Jurkat, Clone E6-1 (cell line): ENCODE measurements around the gene NUDT14.

Experiments
- DNase-seq: peaks from one replicate; pipeline ENCODE4 v3.0.0-alpha.2; 2011; ENCODE audit warnings: low read depth, low spot score
- H3K4me3 ChIP-seq: 2 replicates; pipeline ENCODE4 v1.5.1; 2011; ENCODE audit warnings: mild to moderate bottlenecking, low read length, control low read depth, moderate library complexity

NUDT14 gene

DNA sequence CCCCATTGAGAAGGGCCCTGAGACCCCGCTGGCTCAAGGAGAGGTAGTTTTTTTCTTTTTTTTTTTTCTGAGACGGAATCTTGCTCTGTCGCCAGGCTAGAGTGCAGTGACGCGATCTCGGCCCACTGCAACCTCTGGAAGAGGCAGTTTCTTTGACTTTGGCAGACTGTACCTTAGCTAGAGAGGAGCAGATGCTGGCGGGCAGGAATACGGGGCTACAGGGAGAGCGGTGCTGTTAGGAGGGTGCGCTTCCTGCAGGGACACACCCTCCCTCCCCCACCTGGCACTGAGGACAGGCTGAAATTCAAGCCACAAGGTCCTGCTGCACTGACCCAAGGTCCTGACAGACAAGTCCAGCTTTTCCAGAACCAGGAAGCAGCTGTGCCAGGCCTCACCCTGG lies 32.2 kb upstream of the NUDT14 start:
- DNase-seq = no peak
- no peak overlapping the region for H3K4me3 ChIP-seq

DNA sequence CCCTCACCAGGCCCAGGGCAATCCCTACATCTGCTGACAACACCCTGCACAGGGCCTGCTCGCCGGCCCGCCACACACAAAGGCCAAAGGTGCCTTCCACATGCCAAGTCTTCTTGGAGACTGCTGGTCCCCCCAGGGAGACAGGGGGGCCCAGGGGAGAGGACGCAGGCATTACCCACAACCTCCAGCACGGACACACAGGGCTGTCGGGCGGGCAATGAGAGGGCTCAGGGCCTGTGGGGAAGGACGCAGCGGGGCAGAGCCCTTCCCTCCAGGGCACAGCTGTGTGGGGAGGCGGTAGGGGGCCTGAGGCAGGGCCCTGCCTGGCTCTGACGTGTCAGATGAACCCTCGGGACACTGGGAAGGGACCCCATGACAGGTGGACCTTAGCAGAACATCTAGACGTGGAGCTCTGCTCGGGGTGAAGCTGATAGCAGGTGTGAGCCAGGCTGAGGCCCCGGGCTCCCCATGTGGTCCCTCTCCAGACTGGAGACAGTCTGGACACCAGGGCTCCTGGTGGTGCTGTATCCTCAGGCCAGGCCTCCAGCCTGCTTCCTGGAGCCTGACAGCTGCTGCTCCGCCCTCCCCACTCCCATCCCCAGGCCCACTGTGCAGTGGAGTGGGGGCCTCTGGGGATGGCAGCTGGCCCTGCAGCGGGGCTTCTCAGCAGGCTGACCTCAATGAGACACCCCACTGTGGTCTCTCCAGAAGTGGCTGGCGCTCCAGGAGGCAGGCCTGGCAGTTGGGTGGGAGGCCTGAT lies 31.6 kb upstream of the NUDT14 start:
- H3K4me3 ChIP-seq = no peak overlapping the region
- DNase-seq = no peak

- no peak overlapping the region for H3K4me3 ChIP-seq
- DNase-seq = no peak
Observed at GRCh38 chr14:105211758-105212089, 30.6 kb upstream of the NUDT14 start.

DNA sequence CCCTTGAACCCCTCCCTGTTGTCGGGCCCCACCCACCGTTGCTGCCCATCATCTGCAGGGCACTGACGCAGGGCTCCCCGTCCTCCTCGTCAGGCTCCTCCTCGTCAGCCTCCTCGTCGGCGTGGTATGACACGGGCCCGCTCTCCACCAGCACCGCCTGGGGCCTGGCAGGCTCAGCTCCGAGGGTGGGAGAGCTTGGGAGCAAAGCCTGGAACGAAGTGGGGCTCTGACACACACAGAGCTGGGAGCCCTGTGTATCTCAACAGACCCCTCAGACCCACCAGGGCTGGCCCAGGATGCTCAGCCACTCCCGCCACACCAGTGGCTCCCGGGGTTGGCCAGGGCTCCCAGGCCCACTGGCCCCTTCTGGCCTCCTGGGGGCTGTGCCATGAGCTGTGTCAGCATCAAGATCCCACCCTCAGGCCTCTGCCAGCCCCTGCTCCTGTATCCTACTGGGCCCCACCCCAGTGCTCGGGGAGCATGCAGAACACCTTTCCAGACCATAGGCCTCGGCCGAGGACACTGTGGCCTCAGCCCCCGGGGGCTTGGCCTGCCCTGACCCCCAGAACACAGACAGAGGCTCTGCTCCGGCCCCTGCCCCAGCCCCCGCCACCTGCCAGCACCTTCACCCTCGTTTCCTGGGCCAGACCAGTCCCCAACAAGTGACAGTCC lies 30.1 kb upstream of the NUDT14 start:
- DNase-seq = no peak
- no peak overlapping the region for H3K4me3 ChIP-seq

- DNase-seq = no peak
- no peak overlapping the region for H3K4me3 ChIP-seq
Observed at GRCh38 chr14:105210266-105211025, 29.3 kb upstream of the NUDT14 start.

- DNase-seq = no peak
- no peak overlapping the region for H3K4me3 ChIP-seq
Observed at GRCh38 chr14:105209646-105210045, 28.5 kb upstream of the NUDT14 start.

DNA sequence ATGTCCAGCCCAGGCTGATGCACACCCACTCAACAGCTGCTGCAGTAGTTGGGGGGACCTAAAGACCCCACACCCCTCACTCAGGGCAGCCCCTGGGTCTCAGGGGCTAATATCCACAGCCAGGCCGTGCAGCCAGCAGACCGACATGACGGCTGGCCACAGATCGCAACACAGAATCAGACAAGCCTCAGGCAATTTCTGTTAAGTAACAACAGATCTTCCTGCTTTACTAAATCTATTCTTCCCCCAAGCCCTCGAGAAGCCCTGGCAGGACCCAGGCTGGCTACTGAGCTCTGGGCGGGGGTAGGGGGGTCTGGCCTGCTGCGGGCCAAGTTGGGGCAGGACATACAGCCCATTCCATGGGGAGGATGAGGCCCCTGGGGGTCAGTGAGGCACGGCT lies 28.0 kb upstream of the NUDT14 start:
- no peak for DNase-seq

DNA sequence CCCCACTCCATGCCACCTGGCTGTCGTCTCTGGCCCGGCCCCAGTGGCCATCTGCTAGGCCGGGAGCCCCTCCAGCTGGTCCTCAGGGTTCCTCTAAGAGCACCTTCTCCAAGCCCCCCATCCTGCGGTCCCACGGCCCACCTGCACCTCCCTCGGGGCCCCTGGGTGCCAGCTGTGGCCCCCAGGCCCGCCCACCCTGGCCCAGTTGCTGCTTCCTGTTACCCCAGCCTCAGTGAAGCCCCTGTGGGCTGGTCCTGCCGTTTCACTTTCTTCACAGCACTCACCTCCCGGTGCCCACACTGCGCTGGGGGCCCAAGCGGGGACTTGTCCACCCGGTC lies 27.6 kb upstream of the NUDT14 start:
- H3K4me3 ChIP-seq = no peak overlapping the region
- DNase-seq = no peak

More for the DNA sequence above, 28.0 kb upstream of the NUDT14 start:
- H3K4me3 ChIP-seq = no peak overlapping the region

DNA sequence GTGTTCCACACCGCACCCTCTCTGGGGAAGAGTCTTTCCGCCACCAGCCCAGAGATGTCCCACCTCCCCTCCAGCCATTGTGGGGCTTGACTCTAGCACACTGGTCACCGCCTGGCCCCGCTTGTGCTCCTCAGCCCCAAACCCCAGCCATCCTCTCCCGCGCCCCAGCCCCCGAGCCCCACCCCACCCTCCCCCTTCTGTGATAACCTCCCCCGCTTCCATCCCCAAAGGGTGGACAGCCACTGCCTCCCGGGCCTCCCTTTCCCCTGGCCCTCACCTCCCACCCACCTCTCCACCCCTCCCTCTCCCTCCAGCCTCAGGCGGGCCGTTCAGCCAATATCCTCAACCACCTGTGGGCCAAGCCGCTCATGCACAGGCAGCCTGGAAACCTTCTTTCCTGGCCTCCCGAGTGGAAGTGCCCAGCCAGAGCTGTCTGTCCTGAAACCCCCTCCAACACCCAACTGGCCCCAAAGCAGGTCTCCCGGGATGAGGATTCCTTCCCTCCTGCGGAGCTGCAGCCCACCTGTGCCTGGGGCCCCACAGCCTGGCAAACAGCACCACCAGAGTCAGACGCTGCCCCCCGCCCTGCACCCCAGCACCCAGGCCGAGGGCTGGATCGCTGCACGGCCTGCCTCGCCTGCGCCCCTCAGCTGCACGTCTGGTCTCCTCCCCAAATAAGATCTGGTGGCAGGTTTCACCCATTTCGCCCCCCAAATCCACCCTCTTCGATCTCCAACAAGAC lies 27.1 kb upstream of the NUDT14 start:
- H3K4me3 ChIP-seq = no peak overlapping the region
- no peak for DNase-seq

- H3K4me3 ChIP-seq = no peak overlapping the region
- no peak for DNase-seq
Observed at GRCh38 chr14:105207460-105207901, 26.4 kb upstream of the NUDT14 start.

GRCh38 chr14:105206873-105207272 lies 25.8 kb upstream of the NUDT14 start:
- H3K4me3 ChIP-seq = no peak overlapping the region
- no peak for DNase-seq

GRCh38 chr14:105205673-105206208 lies 24.6 kb upstream of the NUDT14 start:
- DNase-seq = no peak

GRCh38 chr14:105204931-105205672 lies 24.0 kb upstream of the NUDT14 start:
- H3K4me3 ChIP-seq = no peak overlapping the region
- DNase-seq = no peak

More at GRCh38 chr14:105205673-105206208, 24.6 kb upstream of the NUDT14 start:
- H3K4me3 ChIP-seq = no peak overlapping the region

GRCh38 chr14:105204206-105204930 lies 23.3 kb upstream of the NUDT14 start:
- no peak for DNase-seq
- H3K4me3 ChIP-seq = no peak overlapping the region

DNA sequence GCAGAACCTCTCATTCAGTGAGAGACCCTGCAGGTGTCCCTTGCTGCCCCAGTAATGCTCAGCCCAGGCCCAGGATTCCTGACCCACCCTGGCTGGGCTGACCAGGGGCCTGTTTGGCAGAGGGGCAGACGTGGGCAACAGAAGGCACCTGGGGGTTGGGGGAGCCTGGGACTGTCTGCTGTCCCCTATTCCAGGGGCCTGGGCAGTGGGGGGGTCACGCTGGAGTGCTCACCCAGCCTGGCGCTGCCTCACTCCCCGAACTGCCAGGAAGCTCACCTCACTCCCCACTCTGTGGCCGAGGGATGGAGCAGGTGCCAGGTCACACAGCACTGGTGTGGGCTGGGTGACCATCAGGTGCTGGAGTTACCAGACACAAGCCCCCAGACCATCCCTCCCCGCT lies 22.6 kb upstream of the NUDT14 start:
- no peak overlapping the region for H3K4me3 ChIP-seq
- no peak for DNase-seq

DNA sequence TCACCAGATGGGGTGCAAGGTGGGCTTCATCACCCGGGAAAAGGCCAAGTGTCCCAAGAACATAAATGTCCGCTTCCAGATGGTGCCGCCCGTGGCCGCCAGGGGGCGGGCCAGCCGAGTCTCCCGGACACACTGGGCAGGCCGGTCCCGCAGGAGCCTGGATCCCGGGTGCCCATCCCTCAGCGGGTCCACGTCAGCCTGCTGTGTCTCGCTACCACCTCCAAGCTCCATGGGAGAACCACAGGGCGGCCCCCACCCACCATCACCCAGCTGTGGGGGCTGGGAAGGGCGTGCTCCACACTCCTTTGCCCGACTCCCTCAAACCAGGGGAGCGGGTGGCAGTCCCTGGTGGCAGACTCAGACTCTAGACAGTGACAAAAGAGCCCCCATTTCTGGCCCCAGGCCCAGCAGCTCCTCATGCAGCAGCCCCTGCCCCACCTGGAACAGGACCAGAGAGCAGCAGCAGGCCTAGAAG lies 22.0 kb upstream of the NUDT14 start:
- H3K4me3 ChIP-seq = no peak overlapping the region
- DNase-seq = no peak

DNA sequence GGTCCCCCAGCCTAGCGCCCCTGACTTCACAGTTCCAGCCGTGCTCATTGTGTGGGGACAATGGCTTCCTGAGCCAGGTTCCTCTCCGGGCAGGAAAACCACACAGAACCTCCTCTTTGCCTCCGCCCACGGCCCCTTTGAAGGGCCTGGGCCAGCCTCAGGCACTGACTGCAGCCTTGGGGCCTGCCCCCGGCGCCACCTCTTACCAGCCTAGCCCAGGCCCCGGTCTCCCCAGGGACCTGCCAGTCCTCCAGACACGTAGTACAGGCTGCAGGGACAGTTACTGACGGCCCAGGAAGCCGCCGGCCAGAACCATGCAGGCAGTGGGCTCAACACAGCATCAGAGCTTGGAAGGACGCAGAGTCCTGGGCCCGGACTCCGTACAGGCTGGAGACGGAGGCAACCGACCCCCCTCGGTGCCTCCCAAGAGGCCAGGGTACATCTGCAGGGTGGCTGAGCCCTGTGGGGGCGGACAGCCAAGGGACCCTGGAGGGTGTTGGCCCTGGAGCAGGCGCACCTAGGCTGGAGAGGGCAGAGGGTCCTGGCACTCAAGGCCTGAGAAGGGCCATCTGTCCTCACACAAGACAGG lies 20.9 kb upstream of the NUDT14 start:
- H3K4me3 ChIP-seq = no peak overlapping the region
- DNase-seq = no peak
